ENCODE results near the gene CACNA1D.

Gene CACNA1D

GRCh38 chr3:53719796-53720195, 225.4 kb downstream of the CACNA1D start:
- DNase-seq: no peak

- DNase-seq: no peak
Measured at GRCh38 chr3:53721187-53722119, 227.0 kb downstream of the CACNA1D start.

GRCh38 chr3:53724566-53724965, 230.2 kb downstream of the CACNA1D start:
- no peak for DNase-seq

GRCh38 chr3:53725387-53725995, 231.1 kb downstream of the CACNA1D start:
- DNase-seq: no peak

- no peak for DNase-seq
Measured at GRCh38 chr3:53726643-53727042, 232.2 kb downstream of the CACNA1D start.

GRCh38 chr3:53728606-53729005, 234.2 kb downstream of the CACNA1D start:
- DNase-seq: no peak

- no peak for DNase-seq
Measured at GRCh38 chr3:53729159-53729558, 234.7 kb downstream of the CACNA1D start.

- DNase-seq: no peak
Measured at GRCh38 chr3:53729618-53730017, 235.2 kb downstream of the CACNA1D start.

- DNase-seq: no peak
Measured at GRCh38 chr3:53730576-53730975, 236.2 kb downstream of the CACNA1D start.

GRCh38 chr3:53731934-53732624, 237.7 kb downstream of the CACNA1D start:
- DNase-seq: no peak

- DNase-seq: no peak
Measured at GRCh38 chr3:53733446-53733845, 239.0 kb downstream of the CACNA1D start.

- no peak for DNase-seq
Measured at GRCh38 chr3:53739966-53740365, 245.6 kb downstream of the CACNA1D start.

GRCh38 chr3:53740956-53741355, 246.5 kb downstream of the CACNA1D start:
- DNase-seq: no peak

GRCh38 chr3:53744351-53744750, 249.9 kb downstream of the CACNA1D start:
- no peak for DNase-seq

GRCh38 chr3:53747559-53747958, 253.1 kb downstream of the CACNA1D start:
- no peak for DNase-seq

- no peak for DNase-seq
Measured at GRCh38 chr3:53748512-53749271, 254.3 kb downstream of the CACNA1D start.

- no peak for DNase-seq
Measured at GRCh38 chr3:53749448-53749847, 255.0 kb downstream of the CACNA1D start.

GRCh38 chr3:53750253-53751210, 256.1 kb downstream of the CACNA1D start:
- no peak for DNase-seq

GRCh38 chr3:53753518-53754183, 259.2 kb downstream of the CACNA1D start:
- no peak for DNase-seq

- DNase-seq: no peak
Measured at GRCh38 chr3:53754325-53754724, 259.9 kb downstream of the CACNA1D start.

- DNase-seq: no peak
Measured at GRCh38 chr3:53758846-53759245, 264.4 kb downstream of the CACNA1D start.

Data from cortex of kidney (tissue), 1 donor.